Natural killer cell (primary cell): ENCODE measurements around the gene TMEM108. TPM values are rescaled to one million over a fixed set of nuclear protein-coding genes. Genes with fewer than 3 reads are reported as not detected.

ENCODE experiments used
- ATAC-seq, 3 donors: fragments of 150-1000 bp in 2 of 3; fragments of 200-7000 bp in 1 of 3; cut with Tn5 transposase; 1 replicate in 1 of 3; 2 replicates in 2 of 3; pipeline ENCODE4 v1.10.0; 2021; ENCODE audit warnings: mild to moderate bottlenecking in 2 of 3, moderate library complexity in 2 of 3
- DNase-seq, 2 donors: peaks; one replicate each; pipeline versions ENCODE4 v3.0.0 to v3.0.0-alpha.2; 2013 to 2021; ENCODE audit warnings: mixed read lengths in 1 of 2
- H3K27ac ChIP-seq: one replicate; pipeline ENCODE4 v1.5.1; 2013; ENCODE audit warnings: mild to moderate bottlenecking, low read length
- H3K27me3 ChIP-seq: one replicate; pipeline ENCODE4 v1.6.1; 2013; ENCODE audit warnings: low read length; ENCODE audit not compliant: control insufficient read depth, insufficient read depth
- H3K36me3 ChIP-seq: one replicate; pipeline ENCODE4 v1.6.1; 2013; ENCODE audit warnings: low read length; ENCODE audit not compliant: control insufficient read depth, insufficient read depth
- H3K4me1 ChIP-seq: one replicate; pipeline ENCODE4 v1.6.1; 2013; ENCODE audit warnings: low read length; ENCODE audit not compliant: control insufficient read depth, insufficient read depth
- H3K4me3 ChIP-seq: one replicate; pipeline ENCODE4 v1.5.1; 2013; ENCODE audit warnings: low read length
- H3K9me3 ChIP-seq: one replicate; pipeline ENCODE4 v1.6.1; 2013; ENCODE audit warnings: low read length; ENCODE audit not compliant: control insufficient read depth, insufficient read depth
- H3K27ac Mint-ChIP-seq, 2 donors: one replicate each; pipeline ENCODE4 v1.8.0; 2022; ENCODE audit warnings: mild to moderate bottlenecking in 2 of 2, mixed read lengths in 2 of 2, moderate library complexity in 1 of 2
- H3K27me3 Mint-ChIP-seq, 2 donors: one replicate each; pipeline ENCODE4 v1.8.0; 2022; ENCODE audit warnings: low read depth in 2 of 2, mixed read lengths in 2 of 2
- H3K36me3 Mint-ChIP-seq: one replicate; pipeline ENCODE4 v1.8.0; 2022; ENCODE audit warnings: mixed read lengths
- H3K4me1 Mint-ChIP-seq, 2 donors: one replicate each; pipeline ENCODE4 v1.8.0; 2022; ENCODE audit warnings: mixed read lengths in 2 of 2
- H3K4me3 Mint-ChIP-seq: one replicate; pipeline ENCODE4 v1.8.0; 2022; ENCODE audit warnings: mild to moderate bottlenecking, moderate library complexity, mixed read lengths
- H3K9me3 Mint-ChIP-seq, 2 donors: one replicate each; pipeline ENCODE4 v1.8.0; 2022; ENCODE audit warnings: mixed read lengths in 2 of 2
- WGBS: methylation state at CpG from one replicate; pipeline ENCODE4 v1.1.7; 2013; ENCODE audit warnings: missing lambda C conversion rate; ENCODE audit not compliant: insufficient coverage; 5-methylcytosine and 5-hydroxymethylcytosine counted together
- intact Hi-C: fragments of 100-400 bp; cut with micrococcal nuclease; formaldehyde crosslinking; loops from one replicate; pipeline ENCODE4 v1.14.2; 2022
- total RNA-seq, 4 donors: library from RNA; stranded (reverse); fragments of 120-200 nt in 1 of 4; gene quantifications; one replicate each; pipeline versions ENCODE4 v1.2.3 to v1.2.4, GENCODE V29; 2013 to 2022
- TF ChIP-seq, protein P1 (sequence below): fragments of 200-600 bp; IDR thresholded peaks from one replicate; pipeline ENCODE4 v1.8.0; 2022; ENCODE audit warnings: antibody characterized with exemption

The TMEM108 gene
- total RNA-seq, 3 donors from 2014 or later (not counting 1 experiment from before 2014, with no cell fraction given), result not detected

- WGBS, result over 99% methylated on average over 5 of the region's 6 CpGs
- Histone ChIP-seq H3K27ac (no peak overlapping the region), H3K4me3 (no peak overlapping the region), H3K4me1 (no peaks in the 10 kb centered on the region), H3K9me3 (no peaks in the 10 kb centered on the region), H3K27me3 (no peaks in the 10 kb centered on the region), H3K36me3 (no peaks in the 10 kb centered on the region)
- Mint-ChIP-seq H3K27ac (no peak overlapping the region), H3K27me3 (no peaks in the 10 kb centered on the region), H3K36me3 (no peaks in the 10 kb centered on the region), H3K9me3 (no peaks in the 10 kb centered on the region), H3K4me3 (no peak overlapping the region), H3K4me1 (no peaks in the 10 kb centered on the region)
- DNase-seq (no peak), ATAC-seq (no peak)
- TF ChIP-seq, protein P1, sequence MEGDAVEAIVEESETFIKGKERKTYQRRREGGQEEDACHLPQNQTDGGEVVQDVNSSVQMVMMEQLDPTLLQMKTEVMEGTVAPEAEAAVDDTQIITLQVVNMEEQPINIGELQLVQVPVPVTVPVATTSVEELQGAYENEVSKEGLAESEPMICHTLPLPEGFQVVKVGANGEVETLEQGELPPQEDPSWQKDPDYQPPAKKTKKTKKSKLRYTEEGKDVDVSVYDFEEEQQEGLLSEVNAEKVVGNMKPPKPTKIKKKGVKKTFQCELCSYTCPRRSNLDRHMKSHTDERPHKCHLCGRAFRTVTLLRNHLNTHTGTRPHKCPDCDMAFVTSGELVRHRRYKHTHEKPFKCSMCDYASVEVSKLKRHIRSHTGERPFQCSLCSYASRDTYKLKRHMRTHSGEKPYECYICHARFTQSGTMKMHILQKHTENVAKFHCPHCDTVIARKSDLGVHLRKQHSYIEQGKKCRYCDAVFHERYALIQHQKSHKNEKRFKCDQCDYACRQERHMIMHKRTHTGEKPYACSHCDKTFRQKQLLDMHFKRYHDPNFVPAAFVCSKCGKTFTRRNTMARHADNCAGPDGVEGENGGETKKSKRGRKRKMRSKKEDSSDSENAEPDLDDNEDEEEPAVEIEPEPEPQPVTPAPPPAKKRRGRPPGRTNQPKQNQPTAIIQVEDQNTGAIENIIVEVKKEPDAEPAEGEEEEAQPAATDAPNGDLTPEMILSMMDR, result no peak
- intact Hi-C loops, result no loop called here
These were observed 131.3 kb downstream of the TMEM108 start for GRCh38 chr3:133169331-133170068.

- no peak overlapping the region for H3K4me3 Mint-ChIP-seq
- no peak overlapping the region for H3K4me3 ChIP-seq
- 81% methylated on average over 2 of the region's 2 CpGs for WGBS
- H3K27ac Mint-ChIP-seq, result no peak overlapping the region
- no peak overlapping the region for H3K27ac ChIP-seq
- no peaks in the 10 kb centered on the region for H3K36me3 Mint-ChIP-seq
- no peaks in the 10 kb centered on the region for H3K4me1 ChIP-seq
- no peaks in the 10 kb centered on the region for H3K36me3 ChIP-seq
- H3K27me3 Mint-ChIP-seq, result no peaks in the 10 kb centered on the region
- ATAC-seq (no peak), DNase-seq (no peak)
- H3K27me3 ChIP-seq, result no peaks in the 10 kb centered on the region
- TF ChIP-seq, protein P1, result no peak
- H3K4me1 Mint-ChIP-seq, result no peaks in the 10 kb centered on the region
- H3K9me3 Mint-ChIP-seq, result peaks cover 4 to 8% of the 10 kb centered on the region in 2 donors
- intact Hi-C loops, result no loop called here
- no peaks in the 10 kb centered on the region for H3K9me3 ChIP-seq
These were observed 133.6 kb downstream of the TMEM108 start for GRCh38 chr3:133171831-133172230.

DNA sequence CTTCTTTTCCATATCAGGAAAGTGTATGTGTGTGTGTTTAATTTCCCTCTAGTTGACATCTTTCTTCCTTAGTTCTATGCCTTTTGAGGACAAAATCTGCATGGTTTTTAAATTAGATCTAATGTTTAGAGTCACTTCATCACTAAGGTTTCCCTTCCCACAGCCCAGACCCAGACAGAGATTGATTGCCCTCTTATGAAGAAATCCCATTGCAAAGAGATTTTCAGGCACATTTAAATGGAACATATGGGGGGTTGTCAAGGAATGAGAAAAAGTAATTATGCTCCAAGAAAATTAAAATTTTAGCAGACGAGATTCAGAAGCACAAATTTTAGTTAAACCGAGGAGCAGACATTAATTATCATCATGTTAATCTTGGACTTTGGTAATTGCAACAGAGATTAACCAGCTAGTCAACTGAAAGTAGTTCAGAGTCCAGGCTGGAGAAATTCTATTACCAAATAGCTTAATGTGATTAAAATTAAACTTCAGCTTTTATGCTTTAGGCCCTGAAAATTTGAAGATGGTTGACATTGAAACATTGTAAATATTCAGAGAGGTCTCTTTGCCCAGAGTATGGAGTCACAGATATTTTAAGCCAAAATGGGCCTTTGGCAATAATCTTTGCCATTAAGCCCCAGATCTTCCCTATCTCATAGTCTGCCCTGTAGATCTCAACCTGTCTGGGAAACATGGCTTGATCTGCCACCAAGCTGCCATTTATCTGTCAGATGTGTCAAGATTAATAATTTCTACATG, 143.4 kb downstream of the TMEM108 start:
- TF ChIP-seq, protein P1, result no peak
- ATAC-seq, result no peak

More for the DNA sequence above, 143.4 kb downstream of the TMEM108 start:
- Histone ChIP-seq H3K36me3 (no peaks in the 10 kb centered on the region), H3K27ac (no peak overlapping the region), H3K4me3 (no peak overlapping the region), H3K27me3 (no peaks in the 10 kb centered on the region), H3K9me3 (no peaks in the 10 kb centered on the region), H3K4me1 (no peaks in the 10 kb centered on the region)
- 82% methylated on average over 2 of the region's 2 CpGs for WGBS
- no peak for DNase-seq
- Mint-ChIP-seq H3K4me3 (no peak overlapping the region), H3K27me3 (no peaks in the 10 kb centered on the region), H3K4me1 (no peaks in the 10 kb centered on the region), H3K27ac (no peak overlapping the region), H3K36me3 (no peaks in the 10 kb centered on the region), H3K9me3 (peaks cover under 1 to 2% of the 10 kb centered on the region in 2 donors)
- intact Hi-C loops, result no loop called here
